OCI-LY1 (cell line): ENCODE measurements around the gene CLDN25.

Source experiments
- H2AFZ ChIP-seq: fragments of 200-600 bp; sonication (generic), shearing (Covaris generic); 2 replicates; pipeline ENCODE4 v1.6.0; 2014; ENCODE audit warnings: antibody characterized with exemption, mild to moderate bottlenecking, low read length
- H3F3A ChIP-seq: fragments of 200-600 bp; sonication (generic), shearing (Covaris generic); 2 replicates; pipeline ENCODE4 v1.6.0; 2014; ENCODE audit warnings: mild to moderate bottlenecking, antibody characterized with exemption, low read length, moderate library complexity; ENCODE audit not compliant: insufficient read depth
- H3K27ac ChIP-seq: fragments of 200-600 bp; sonication (generic); 2 replicates; pipeline ENCODE4 v1.5.1; 2014; ENCODE audit warnings: low read length, mixed run types, mild to moderate bottlenecking, low read depth; ENCODE audit not compliant: poor library complexity, severe bottlenecking
- H3K27me3 ChIP-seq: fragments of 200-600 bp; sonication (generic); 2 replicates; pipeline ENCODE4 v1.6.0; 2014; ENCODE audit warnings: antibody characterized with exemption, mild to moderate bottlenecking, low read length, moderate library complexity; ENCODE audit not compliant: insufficient read depth
- H3K36me3 ChIP-seq: fragments of 200-600 bp; sonication (generic); 2 replicates; pipeline ENCODE4 v1.6.1; 2014; ENCODE audit warnings: mild to moderate bottlenecking, antibody characterized with exemption, low read length, moderate library complexity, mixed read lengths; ENCODE audit not compliant: insufficient read depth
- H3K4me1 ChIP-seq: fragments of 200-600 bp; sonication (generic); 2 replicates; pipeline ENCODE4 v1.5.1; 2014; ENCODE audit warnings: mild to moderate bottlenecking, low read length, moderate library complexity; ENCODE audit not compliant: insufficient read depth, severe bottlenecking
- H3K4me2 ChIP-seq: fragments of 200-600 bp; sonication (generic), shearing (Covaris generic); 2 replicates; pipeline ENCODE4 v1.6.1; 2014; ENCODE audit warnings: low read length
- H3K4me3 ChIP-seq: fragments of 200-600 bp; sonication (generic); 2 replicates; pipeline ENCODE4 v1.5.1; 2014; ENCODE audit warnings: low read length, low read depth, mild to moderate bottlenecking, mixed read lengths; ENCODE audit not compliant: poor library complexity, severe bottlenecking
- H3K79me2 ChIP-seq: fragments of 200-600 bp; shearing (Covaris generic); 2 replicates; pipeline ENCODE4 v1.6.1; 2016; ENCODE audit warnings: mixed run types, low read length, mixed read lengths; ENCODE audit not compliant: insufficient read depth
- H3K9ac ChIP-seq: fragments of 200-600 bp; sonication (generic), shearing (Covaris generic); 2 replicates; pipeline ENCODE4 v1.6.1; 2014; ENCODE audit warnings: mild to moderate bottlenecking, low read length, mixed read lengths
- H3K9me2 ChIP-seq: fragments of 200-600 bp; sonication (generic), shearing (Covaris generic); 2 replicates; pipeline ENCODE4 v1.6.1; 2014; ENCODE audit warnings: low read depth, mild to moderate bottlenecking, low read length, mixed read lengths
- H3K9me3 ChIP-seq: fragments of 200-600 bp; shearing (Covaris generic); 2 replicates; pipeline ENCODE4 v1.6.1; 2014; ENCODE audit warnings: low read length, mixed read lengths
- H4K20me1 ChIP-seq: fragments of 200-600 bp; sonication (generic), shearing (Covaris generic); 2 replicates; pipeline ENCODE4 v1.6.0; 2016; ENCODE audit warnings: mild to moderate bottlenecking, low read length; ENCODE audit not compliant: insufficient read depth
- CTCF ChIP-seq: fragments of 200-600 bp; sonication (generic), shearing (Covaris generic); IDR thresholded peaks from 2 replicates; pipeline ENCODE4 v1.5.1; 2017; ENCODE audit warnings: mild to moderate bottlenecking, antibody characterized with exemption, low read length, moderate library complexity, mixed read lengths
- EZH2 ChIP-seq: fragments of 200-600 bp; sonication (generic), shearing (Covaris generic); IDR thresholded peaks from 2 replicates; pipeline ENCODE4 v1.8.0; 2017; ENCODE audit warnings: borderline replicate concordance, mixed run types, mild to moderate bottlenecking, antibody characterized with exemption, low read length, moderate library complexity, mixed read lengths

CLDN25 gene

GRCh38 chr11:113817162-113817561, 37.6 kb downstream of the CLDN25 start:
- H4K20me1 ChIP-seq = no peaks in the 10 kb centered on the region
- no peaks in the 10 kb centered on the region for H3K9me3 ChIP-seq
- H2AFZ ChIP-seq = no peak overlapping the region
- no peaks in the 10 kb centered on the region for H3K4me1 ChIP-seq
- H3K79me2 ChIP-seq = no peaks in the 10 kb centered on the region
- H3K27me3 ChIP-seq = no peaks in the 10 kb centered on the region
- H3F3A ChIP-seq = no peaks in the 10 kb centered on the region
- no peak for TF ChIP-seq CTCF
- TF ChIP-seq EZH2 = no peak
- H3K36me3 ChIP-seq = peaks cover 12% of the 10 kb centered on the region
- H3K9ac ChIP-seq = no peak overlapping the region
- H3K4me2 ChIP-seq = no peak overlapping the region
- H3K27ac ChIP-seq = no peak overlapping the region
- H3K9me2 ChIP-seq = no peaks in the 10 kb centered on the region
- no peak overlapping the region for H3K4me3 ChIP-seq

- no peak overlapping the region for H2AFZ ChIP-seq
- peaks cover 16% of the 10 kb centered on the region for H3K36me3 ChIP-seq
- no peaks in the 10 kb centered on the region for H3F3A ChIP-seq
- H3K9ac ChIP-seq = no peak overlapping the region
- H3K9me3 ChIP-seq = no peaks in the 10 kb centered on the region
- no peaks in the 10 kb centered on the region for H3K4me1 ChIP-seq
- H3K4me2 ChIP-seq = no peak overlapping the region
- no peaks in the 10 kb centered on the region for H3K79me2 ChIP-seq
- H3K27me3 ChIP-seq = no peaks in the 10 kb centered on the region
- TF ChIP-seq CTCF (no peak), EZH2 (no peak)
- H3K4me3 ChIP-seq = no peak overlapping the region
- H3K9me2 ChIP-seq = no peaks in the 10 kb centered on the region
- no peak overlapping the region for H3K27ac ChIP-seq
- no peaks in the 10 kb centered on the region for H4K20me1 ChIP-seq
Observed at GRCh38 chr11:113817626-113818025, 38.0 kb downstream of the CLDN25 start.

- H3K36me3 ChIP-seq = peaks cover 22% of the 10 kb centered on the region
- no peaks in the 10 kb centered on the region for H3K9me3 ChIP-seq
- H4K20me1 ChIP-seq = no peaks in the 10 kb centered on the region
- no peaks in the 10 kb centered on the region for H3K79me2 ChIP-seq
- H3K4me1 ChIP-seq = no peaks in the 10 kb centered on the region
- no peaks in the 10 kb centered on the region for H3F3A ChIP-seq
- no peak overlapping the region for H3K9ac ChIP-seq
- no peak for TF ChIP-seq EZH2
- no peak for TF ChIP-seq CTCF
- no peak overlapping the region for H3K4me3 ChIP-seq
- H2AFZ ChIP-seq = no peak overlapping the region
- H3K4me2 ChIP-seq = no peak overlapping the region
- H3K27me3 ChIP-seq = no peaks in the 10 kb centered on the region
- H3K27ac ChIP-seq = no peak overlapping the region
- H3K9me2 ChIP-seq = no peaks in the 10 kb centered on the region
Observed at GRCh38 chr11:113818426-113818825, 38.8 kb downstream of the CLDN25 start.
